Glomerular visceral epithelial cell (primary cell): ENCODE measurements around the gene ITGAE.
"Not testable (repeated sequence)": the region's sequence is repeated elsewhere in the genome, so short reads cannot be mapped to it uniquely, and the experiment has no call there.

Source experiments
- DNase-seq: peaks from one replicate; pipeline ENCODE4 v3.0.0-alpha.2; 2016; ENCODE audit errors: extremely low spot score

Gene ITGAE

DNA sequence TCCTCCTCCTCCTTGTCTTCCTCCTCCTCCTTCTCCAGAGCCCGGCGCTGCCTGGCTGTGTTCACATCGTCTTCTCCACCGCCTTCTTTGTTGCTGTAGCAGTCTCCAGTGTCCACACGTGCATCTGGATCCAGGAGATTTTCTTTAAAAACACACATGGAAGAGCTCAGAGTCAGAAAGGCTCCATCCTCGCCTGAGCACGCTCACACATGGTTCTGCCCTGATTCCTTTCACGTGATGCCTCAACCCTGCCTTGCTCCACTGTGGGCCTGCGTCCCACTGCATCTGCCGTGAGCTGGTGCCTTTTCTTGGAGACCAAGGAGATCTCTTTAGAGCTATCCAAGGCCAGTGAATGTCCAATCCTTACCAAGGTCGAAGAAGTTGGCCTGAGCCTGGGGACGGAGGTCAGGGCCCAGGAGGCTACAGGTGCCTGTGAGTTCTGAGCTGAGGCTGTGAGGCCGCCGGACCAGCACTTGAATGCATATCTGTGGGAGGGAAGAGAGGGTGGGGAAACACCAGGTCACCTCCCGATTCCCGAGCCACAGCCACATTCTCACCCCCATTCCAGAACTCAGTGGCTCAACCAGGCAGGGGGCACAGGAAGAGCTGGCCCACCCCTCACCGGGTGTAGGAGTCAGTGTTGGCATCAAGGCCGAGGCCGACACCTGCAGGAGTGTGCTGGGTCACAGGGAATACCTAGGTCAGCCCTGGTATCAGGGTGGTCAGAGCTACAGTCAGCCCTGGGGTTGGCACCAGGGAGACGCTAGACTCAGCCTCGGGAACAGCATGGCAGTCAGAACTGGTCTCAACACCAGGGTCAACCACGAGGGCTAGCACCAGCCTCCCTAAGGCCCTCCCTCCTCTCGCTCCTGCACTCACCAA is 39.7 kb downstream of the ITGAE start:
- no peak for DNase-seq

DNA sequence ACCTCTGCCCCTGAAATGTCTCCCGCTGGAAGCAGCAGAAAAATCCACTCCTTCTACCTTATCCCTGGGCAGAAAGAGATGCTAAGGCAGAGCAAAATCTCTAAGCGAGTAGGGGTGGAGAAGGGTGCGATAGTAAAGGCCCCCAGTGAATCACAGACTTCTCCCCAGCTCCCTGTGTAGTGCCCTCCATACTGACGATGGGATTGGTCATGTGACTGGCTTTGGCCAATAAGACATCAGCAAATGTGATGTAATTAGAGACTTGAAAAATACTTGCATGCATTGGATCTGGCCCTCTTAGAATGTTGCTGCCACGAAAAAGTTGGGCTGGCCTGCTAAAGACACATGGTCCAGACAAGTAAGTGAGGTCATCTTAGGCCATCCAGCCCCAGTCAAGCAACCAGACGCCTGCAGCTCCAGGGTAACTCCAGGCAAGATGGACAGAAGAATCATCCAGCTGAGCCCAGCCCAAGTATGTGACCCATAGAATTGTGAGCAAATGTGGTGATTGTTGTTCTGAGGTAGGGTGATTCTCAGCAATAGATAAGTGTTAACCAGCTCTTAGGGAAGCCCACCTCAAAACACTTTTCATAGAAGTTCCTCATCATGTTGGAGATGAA is 41.3 kb downstream of the ITGAE start:
- no peak for DNase-seq

DNA sequence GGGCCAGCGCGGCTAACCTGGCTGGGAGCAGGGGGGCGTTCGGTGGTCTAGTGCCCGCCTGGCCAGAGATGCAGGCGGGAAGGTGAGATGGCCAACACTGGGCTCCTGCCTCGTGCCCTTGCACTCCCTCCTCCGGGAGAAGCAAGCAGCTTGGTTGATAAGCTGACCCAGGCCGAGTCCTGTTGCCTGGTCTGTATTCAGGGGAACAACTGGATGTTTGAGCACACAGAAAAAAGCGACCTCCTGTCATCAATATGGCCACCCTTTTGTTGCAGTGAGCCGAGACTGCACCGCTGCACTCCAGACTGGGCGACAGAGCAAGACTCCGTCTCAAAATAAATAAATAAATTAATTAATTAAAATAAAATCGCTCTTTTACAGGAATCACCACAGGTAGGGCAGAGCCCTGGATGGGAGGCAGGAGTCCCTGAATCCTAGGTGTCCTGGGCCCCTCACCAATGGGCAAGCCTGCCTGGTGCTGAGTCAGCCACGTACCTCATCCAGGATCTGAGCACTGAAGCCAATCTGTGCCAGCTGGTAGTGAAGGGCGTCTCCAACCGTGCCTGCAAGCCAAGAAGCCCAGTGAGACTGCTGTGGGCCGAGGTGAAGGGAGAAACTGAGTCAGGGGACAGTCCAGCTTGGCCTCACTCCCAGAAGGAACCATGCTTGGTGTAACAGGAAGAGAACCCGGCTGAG is 45.5 kb downstream of the ITGAE start:
- DNase-seq: no peak

DNA sequence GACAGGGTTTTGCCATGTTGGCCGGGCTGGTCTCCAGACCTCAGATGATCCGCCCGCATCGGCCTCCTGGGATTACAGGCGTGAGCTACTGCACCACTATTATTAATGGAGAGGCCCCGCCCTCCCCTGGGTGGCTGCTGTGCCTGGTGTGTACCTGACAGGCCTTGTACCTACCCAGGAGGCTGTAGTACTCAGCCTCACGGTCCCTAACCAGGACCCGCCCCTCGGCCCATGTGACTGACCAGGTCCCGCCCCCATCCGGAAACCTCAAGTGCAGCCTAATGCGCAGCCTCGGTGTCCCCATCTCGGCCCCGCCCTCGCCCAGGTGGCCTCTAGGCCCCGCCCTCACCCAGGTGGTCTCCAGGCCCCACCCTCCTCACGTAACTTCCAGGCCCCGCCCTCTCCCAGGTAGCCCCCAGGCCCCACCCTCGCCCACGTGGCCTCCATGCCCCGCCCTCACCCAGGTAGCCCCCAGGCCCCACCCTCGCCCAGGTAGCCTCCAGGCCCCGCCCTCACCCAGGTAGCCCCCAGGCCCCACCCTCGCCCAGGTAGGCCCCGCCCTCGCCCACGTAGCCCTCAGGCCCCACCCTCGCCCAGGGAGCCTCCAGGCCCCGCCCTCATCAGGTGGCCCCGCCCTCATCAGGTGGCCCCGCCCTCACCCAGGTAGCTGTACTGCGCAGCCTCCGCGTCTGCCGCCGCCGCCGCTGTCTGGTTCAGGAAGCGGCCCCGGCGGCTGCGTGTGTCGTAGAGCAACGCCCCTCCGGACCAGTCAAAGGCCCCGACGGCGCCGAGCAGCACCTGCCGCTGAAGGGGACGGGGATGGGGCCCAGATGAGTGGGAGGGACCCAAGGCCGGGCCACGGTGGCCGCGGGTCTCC is 46.3 kb downstream of the ITGAE start:
- DNase-seq: peak; percentile 22

DNA sequence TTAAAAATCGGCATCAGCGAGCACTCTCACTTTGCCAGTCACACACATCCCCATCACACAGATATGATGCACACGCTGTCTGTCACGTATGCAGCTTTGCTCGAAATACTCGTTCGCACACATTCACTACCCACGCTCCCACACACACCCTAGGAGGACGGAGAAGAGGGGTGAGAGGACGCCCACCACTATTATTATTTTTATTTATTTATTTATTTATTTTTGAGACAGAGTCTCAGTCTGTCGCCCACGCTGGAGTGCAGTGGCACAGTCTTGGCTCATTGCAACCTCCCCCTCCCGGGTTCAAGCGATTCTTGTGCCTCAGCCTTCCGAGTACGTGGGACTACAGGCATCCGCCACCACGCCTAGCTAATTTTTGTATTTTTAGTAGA is 46.9 kb downstream of the ITGAE start:
- no peak for DNase-seq

DNA sequence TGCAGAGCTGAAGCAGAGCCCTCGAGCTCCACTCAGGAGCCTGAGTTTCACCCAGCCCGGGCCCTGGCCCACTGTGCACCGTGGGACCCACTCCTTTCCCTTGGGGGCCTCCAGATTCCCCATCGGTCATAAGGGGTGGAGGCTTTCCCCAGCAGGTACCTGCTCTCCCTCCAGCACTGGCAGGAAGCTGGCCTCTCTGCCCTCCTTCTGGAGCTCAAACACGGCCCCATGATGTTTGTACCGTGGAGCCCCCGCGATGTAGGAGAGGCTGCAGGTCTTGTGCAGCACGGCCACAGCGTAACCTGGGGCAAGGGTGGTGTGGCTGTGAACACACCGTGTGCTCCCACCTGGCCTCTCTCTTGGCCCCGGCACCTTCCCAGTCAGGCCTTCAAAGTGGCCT is 47.4 kb downstream of the ITGAE start:
- no peak for DNase-seq

DNA sequence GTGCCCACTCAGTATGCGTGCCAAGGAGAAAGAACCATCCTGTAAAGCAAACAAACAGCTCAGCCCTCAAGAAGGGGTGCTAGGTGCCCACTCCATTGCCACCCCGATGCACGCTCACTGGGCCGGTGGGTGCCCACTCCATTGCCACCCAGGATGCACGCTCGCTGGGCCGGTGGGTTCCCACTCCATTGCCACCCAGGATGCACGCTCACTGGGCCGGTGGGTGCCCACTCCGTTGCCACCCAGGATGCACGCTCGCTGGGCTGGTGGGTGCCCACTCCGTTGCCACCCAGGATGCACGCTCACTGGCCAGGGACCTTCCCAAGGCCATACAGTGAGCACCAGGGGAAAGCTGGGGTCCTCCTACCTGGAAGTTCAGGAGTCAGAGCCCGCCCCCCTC is 49.2 kb downstream of the ITGAE start:
- no peak for DNase-seq

DNA sequence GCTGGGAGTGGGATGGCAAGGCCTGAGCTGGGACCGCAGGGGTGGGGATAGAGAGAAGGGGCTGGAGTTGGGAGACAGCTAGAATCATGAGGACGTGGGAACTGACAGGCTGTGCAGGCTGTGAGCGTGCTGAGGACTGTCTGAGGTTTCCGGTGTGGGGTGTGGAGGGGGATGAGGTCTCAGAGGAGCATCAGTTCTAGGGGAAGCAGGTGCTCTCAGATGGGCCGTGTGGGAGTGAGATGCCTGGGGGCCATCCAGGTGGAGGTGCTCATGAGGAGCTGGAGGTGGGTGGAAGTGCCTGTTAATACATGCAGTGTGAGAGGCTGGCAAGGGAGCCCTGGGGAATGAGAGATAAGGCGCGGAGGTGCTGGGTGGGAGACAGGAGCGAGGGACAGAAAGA is 50.1 kb downstream of the ITGAE start:
- no peak for DNase-seq

GRCh38 chr17:3750296-3750695 is 50.7 kb downstream of the ITGAE start:
- no peak for DNase-seq

DNA sequence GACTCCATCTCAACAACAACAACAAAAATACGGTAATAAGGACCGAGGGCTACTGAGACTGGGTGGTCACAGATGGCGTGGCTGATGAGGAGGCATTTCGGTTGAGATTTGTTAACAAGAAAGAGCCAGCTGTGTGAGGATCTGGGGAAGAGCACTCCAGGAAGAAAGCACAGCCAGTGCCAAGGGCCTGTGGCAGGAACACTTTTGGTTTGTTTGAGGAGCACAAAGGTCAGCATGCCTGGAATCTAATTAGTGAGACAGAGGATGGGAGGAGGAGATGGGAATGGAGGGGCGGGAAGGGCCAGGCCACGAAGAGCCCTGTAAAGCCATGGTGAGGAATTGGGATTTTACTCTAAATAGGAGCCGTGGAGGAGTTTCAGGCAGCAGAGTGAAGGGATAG is 52.4 kb downstream of the ITGAE start:
- DNase-seq: no peak

DNA sequence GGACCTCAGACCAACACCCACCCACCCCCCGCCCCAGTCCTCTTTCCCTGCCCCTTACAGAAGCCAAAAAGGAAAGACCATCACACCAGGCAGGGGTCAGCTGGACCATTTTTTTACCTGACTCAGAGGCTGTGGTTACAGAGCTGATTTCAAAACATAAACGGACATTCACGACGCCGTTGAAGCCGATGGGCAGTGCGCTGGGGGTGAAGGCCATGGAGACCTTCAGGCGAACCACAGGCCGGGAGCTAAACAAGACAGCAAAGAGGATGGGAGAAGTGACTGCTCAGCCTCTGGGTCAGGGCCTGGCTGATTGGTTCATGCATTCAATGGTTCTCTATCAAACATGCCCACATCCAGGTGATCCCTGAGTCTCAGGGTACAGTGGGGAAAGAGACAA is 53.2 kb downstream of the ITGAE start:
- no peak for DNase-seq

GRCh38 chr17:3745071-3745470 is 55.9 kb downstream of the ITGAE start:
- DNase-seq: no peak

DNA sequence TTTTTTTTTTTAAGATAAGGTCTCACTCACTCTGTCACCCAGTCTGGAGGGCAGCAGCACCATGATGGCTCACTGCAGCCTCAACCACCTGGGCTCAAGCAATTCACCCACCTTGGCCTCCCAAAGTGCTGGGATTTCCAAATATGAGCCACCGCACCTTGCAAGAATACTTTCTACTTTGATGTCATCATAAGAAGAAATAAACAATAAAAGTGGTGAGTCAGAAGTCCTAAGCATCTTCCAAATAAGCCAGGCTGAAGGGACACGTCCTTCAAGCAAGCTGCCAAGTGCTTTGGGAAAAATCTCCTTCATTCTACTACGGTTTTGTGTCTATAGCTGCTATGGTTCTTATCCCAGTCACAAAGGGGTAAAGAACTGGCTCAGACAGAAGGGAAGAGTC is 57.0 kb downstream of the ITGAE start:
- no peak for DNase-seq

DNA sequence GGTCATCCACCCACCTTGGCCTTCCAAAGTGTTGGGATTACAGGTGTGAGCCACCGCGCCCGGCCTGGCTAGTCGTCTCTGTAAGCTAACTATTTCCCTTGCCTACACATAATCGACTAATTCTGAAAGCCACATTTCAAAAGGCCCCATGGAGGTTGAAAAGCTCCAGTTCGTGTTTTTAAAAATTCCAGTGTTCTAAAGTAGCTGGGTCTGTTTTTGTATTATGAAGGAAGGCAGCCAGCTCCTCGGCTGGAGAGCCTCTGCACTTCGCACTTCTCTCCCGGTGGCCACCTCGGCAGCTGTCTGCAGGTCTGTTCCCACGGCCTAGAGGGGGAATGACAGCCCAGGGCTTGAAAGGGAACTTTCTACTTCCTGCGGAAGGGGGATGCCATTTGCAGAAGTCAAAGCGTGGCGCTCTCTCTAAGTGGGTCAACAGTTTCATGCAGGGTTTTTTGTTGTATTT is 60.3 kb downstream of the ITGAE start:
- DNase-seq: no peak

DNA sequence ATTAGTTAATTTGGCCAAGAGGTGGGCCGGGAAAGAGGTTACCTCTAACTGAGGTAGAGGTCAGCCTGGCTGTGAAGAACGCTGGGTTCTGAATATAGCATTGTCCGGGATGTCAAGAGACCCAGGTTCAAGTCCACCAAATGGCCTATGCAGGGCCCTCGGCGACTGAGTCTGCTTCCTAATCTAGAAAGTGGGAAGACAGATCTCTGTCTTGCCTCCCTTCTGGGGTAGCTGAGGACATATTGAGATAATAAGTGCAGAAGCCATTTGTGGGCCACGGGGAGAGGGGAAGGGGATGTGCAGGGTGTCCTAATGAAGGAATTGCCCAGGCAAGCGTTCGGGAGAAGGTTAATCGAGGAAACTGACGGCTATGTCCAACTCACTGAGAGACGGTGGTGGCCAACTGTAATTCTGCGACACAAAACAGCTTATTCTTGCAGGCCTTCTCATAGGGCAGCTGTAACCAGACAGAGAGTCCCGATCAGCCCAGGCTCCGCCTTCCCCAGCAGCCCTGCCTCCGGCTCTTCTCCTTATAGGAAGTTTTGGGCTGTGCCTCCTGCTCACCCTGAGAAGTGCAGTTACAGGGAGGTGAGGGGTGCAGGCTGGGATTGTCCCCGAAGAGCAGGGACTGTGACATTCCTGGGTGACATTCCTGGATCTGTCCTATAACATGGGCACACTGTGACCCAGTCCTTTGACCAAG is 61.4 kb downstream of the ITGAE start:
- DNase-seq: no peak

DNA sequence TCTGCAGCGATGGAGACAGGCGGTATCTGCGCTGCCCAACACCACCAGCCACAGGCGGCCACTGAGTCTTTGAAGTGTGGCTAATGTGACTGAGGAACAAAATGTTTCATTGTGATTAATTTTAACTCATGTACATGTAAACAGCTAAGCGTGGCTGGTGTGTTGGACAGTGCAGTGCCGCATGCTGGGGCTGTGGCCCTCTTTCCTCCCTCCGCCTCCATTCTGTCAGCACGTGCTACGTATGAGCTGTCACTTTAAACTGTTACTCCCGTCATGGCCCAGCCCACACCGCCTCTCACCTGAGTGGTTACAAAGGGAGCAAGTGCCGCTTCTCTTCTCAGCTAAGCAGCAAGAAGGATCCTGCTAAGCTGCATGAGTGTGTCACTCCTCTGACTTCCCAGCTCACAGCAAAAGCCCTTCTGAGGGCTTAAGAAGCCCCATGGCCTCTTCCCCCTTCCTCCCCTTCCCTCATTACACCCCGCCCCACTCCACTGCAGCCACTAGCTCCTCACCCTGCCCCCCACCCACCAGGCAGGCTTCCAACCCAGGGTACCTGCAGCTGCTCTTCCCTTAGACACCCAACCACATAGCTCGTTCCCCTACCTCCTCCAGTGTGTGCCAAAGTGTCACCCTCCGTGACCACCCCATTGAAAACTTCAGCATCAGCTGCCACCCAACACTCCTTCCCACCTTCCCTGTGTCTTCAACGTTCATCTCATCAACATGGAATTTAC is 62.3 kb downstream of the ITGAE start:
- DNase-seq: peak; percentile 35

DNA sequence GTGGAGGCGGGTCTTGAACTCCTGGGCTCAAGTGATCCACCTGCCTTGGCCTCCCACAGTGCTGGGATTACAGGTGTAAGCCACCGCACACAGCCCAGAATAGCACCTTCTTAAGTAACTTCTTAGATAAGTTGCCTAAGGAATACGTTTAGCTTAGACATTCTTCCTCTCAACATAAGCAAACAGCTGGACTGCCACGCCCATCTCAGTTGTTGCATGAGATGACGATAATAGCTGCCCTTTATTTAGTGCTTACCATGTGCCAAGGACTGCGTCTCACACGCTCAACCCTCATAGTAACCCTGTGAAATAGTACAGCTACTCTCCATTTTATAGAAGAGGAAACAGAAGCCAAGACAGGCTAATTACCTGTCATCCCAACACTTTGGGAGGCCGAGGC is 65.5 kb downstream of the ITGAE start:
- no peak for DNase-seq

DNA sequence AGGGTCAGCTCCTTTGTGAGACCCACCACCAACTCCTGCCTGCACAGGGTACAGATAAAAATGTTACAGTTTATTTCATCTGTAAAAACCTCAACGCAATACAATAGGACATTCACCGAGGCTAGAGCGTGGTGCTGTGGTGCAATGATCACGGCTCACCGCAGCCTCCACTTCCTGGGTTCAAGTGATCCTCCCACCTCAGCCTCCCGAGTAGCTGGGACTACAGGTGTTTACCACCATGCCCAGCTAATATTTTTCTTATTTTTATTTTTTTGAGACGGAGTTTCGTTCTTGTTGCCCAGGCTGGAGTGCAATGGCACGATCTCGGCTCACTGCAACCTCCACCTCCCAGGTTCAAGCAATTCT is 66.1 kb downstream of the ITGAE start:
- DNase-seq: not testable (repeated sequence)

GRCh38 chr17:3732210-3732621 is 68.8 kb downstream of the ITGAE start:
- no peak for DNase-seq

GRCh38 chr17:3730881-3731429 is 70.0 kb downstream of the ITGAE start:
- peak; percentile 41 for DNase-seq
